HEK293 (cell line): ENCODE measurements around the gene GNA12.

Experiments
- CTCF ChIA-PET: fragments of 350-600 bp; formaldehyde crosslinking; extraction: SDS; loops from one replicate; lab custom pipeline; 2021; ENCODE audit warnings: antibody characterized with exemption; lab: Yijun Ruan, JAX
- POLR2A ChIA-PET: fragments of 300-600 bp; formaldehyde crosslinking; extraction: SDS; loops from one replicate; lab custom pipeline; 2020; ENCODE audit warnings: antibody characterized with exemption, inconsistent platforms; lab: Yijun Ruan, JAX
- H3K27ac ChIP-seq: fragments of 200-500 bp; sonication (Bioruptor generic); 2 replicates; pipeline ENCODE4 v1.5.1; 2014; ENCODE audit warnings: low read depth, low read length, control low read depth, inconsistent platforms; ENCODE audit errors: extremely low read depth
- H3K36me3 ChIP-seq, 2 experiments: fragments of 200-500 bp in 1 of 2; sonication (Bioruptor generic) in 1 of 2; 1 replicate in 1 of 2; 2 replicates in 1 of 2; pipeline ENCODE4 v1.5.1; 2014 to 2017; ENCODE audit warnings: inconsistent platforms in 2 of 2, low read length in 2 of 2; ENCODE audit not compliant: control insufficient read depth in 2 of 2, insufficient read depth in 1 of 2
- H3K4me1 ChIP-seq: fragments of 200-500 bp; sonication (Bioruptor generic); 2 replicates; pipeline ENCODE4 v1.5.1; 2014; ENCODE audit warnings: mild to moderate bottlenecking, low read length, inconsistent platforms; ENCODE audit not compliant: control insufficient read depth, insufficient read depth
- H3K4me3 ChIP-seq: 2 replicates; pipeline ENCODE4 v1.5.1; 2011; ENCODE audit warnings: low read depth, mild to moderate bottlenecking, control low read depth, low read length, moderate library complexity
- H3K9me3 ChIP-seq: fragments of 200-500 bp; sonication (Bioruptor generic); 2 replicates; pipeline ENCODE4 v1.5.1; 2014; ENCODE audit warnings: low read depth, low read length, inconsistent platforms; ENCODE audit not compliant: control insufficient read depth, insufficient read depth
- INSM2 ChIP-seq: fragments of 450-650 bp; formaldehyde crosslinking; IDR thresholded peaks from 2 replicates; pipeline ENCODE4 v1.5.1; 2016; ENCODE audit warnings: missing biosample characterization, missing genetic modification characterization
- KLF16 ChIP-seq: fragments of 450-650 bp; formaldehyde crosslinking; IDR thresholded peaks from 2 replicates; pipeline ENCODE4 v1.5.1; 2017; ENCODE audit warnings: missing biosample characterization, missing genetic modification characterization
- SP3 ChIP-seq: fragments of 450-650 bp; formaldehyde crosslinking; IDR thresholded peaks from 2 replicates; pipeline ENCODE4 v1.5.1; 2016; ENCODE audit warnings: missing biosample characterization, missing genetic modification characterization
- ZBTB8A ChIP-seq: fragments of 450-650 bp; formaldehyde crosslinking; IDR thresholded peaks from 2 replicates; pipeline ENCODE4 v1.5.1; 2016; ENCODE audit warnings: missing biosample characterization, missing genetic modification characterization
- ZNF112 ChIP-seq: fragments of 450-650 bp; formaldehyde crosslinking; IDR thresholded peaks from 2 replicates; pipeline ENCODE4 v1.5.0; 2017; ENCODE audit warnings: missing biosample characterization, missing genetic modification characterization
- ZNF292 ChIP-seq: fragments of 450-650 bp; formaldehyde crosslinking; IDR thresholded peaks from 2 replicates; pipeline ENCODE4 v1.5.1; 2016; ENCODE audit warnings: low read depth, missing biosample characterization, missing genetic modification characterization, borderline replicate concordance
- ZNF324 ChIP-seq: fragments of 450-650 bp; formaldehyde crosslinking; IDR thresholded peaks from 2 replicates; pipeline ENCODE4 v1.5.1; 2016; ENCODE audit warnings: missing biosample characterization, missing genetic modification characterization
- ZNF341 ChIP-seq: fragments of 450-650 bp; formaldehyde crosslinking; IDR thresholded peaks from 2 replicates; pipeline ENCODE4; 2016; ENCODE audit warnings: low read depth, missing biosample characterization, missing genetic modification characterization
- ZNF398 ChIP-seq: fragments of 450-650 bp; formaldehyde crosslinking; IDR thresholded peaks from 2 replicates; pipeline ENCODE4 v1.5.1; 2017; ENCODE audit warnings: missing biosample characterization, missing genetic modification characterization
- ZNF433 ChIP-seq: fragments of 450-650 bp; formaldehyde crosslinking; IDR thresholded peaks from 2 replicates; pipeline ENCODE4 v1.5.1; 2016; ENCODE audit warnings: missing biosample characterization, missing genetic modification characterization, low read depth
- ZNF449 ChIP-seq: fragments of 450-650 bp; formaldehyde crosslinking; IDR thresholded peaks from 2 replicates; pipeline ENCODE4 v1.5.1; 2017; ENCODE audit warnings: missing biosample characterization, mild to moderate bottlenecking, missing genetic modification characterization, moderate library complexity
- ZNF654 ChIP-seq: fragments of 450-650 bp; formaldehyde crosslinking; IDR thresholded peaks from 2 replicates; pipeline ENCODE4 v1.5.1; 2016; ENCODE audit warnings: low read depth, missing biosample characterization, missing genetic modification characterization
- ZNF658 ChIP-seq: fragments of 450-650 bp; formaldehyde crosslinking; IDR thresholded peaks from 2 replicates; pipeline ENCODE4; 2016; ENCODE audit warnings: missing biosample characterization, missing genetic modification characterization
- ZNF837 ChIP-seq: fragments of 450-650 bp; formaldehyde crosslinking; IDR thresholded peaks from 2 replicates; pipeline ENCODE4 v1.5.1; 2016; ENCODE audit warnings: missing biosample characterization, missing genetic modification characterization
- ZSCAN16 ChIP-seq: fragments of 450-650 bp; formaldehyde crosslinking; IDR thresholded peaks from 2 replicates; pipeline ENCODE4 v1.5.1; 2016; ENCODE audit warnings: missing biosample characterization, missing genetic modification characterization
- ZSCAN18 ChIP-seq: fragments of 450-650 bp; formaldehyde crosslinking; IDR thresholded peaks from 2 replicates; pipeline ENCODE4 v1.5.1; 2016; ENCODE audit warnings: missing biosample characterization, missing genetic modification characterization
- ZSCAN30 ChIP-seq: fragments of 450-650 bp; IDR thresholded peaks from 2 replicates; pipeline ENCODE4 v1.5.1; 2018; ENCODE audit warnings: missing biosample characterization, mild to moderate bottlenecking, missing genetic modification characterization, moderate library complexity

Gene GNA12

GRCh38 chr7:2826771-2827170 is 17.3 kb downstream of the GNA12 start:
- no peak overlapping the region for H3K27ac ChIP-seq
- peaks cover 0 to 3% of the 10 kb centered on the region in 2 experiments; a peak in 1 of 3 replicates for H3K36me3 ChIP-seq
- no peaks in the 10 kb centered on the region for H3K9me3 ChIP-seq
- POLR2A ChIA-PET, result no interaction called here
- H3K4me1 ChIP-seq, result peaks cover 8% of the 10 kb centered on the region; the same call in 1 of the 2 replicates
- H3K4me3 ChIP-seq, result no peak overlapping the region
- CTCF ChIA-PET, result no interaction called here
- TF ChIP-seq ZNF654 (tag by site-specific recombination) (no peak), ZNF341 (tag by site-specific recombination) (no peak), ZNF433 (tag by site-specific recombination) (no peak), KLF16 (no peak), ZNF449 (tag by site-specific recombination) (no peak), INSM2 (tag by site-specific recombination) (no peak), ZNF292 (tag by site-specific recombination) (no peak), SP3 (tag by site-specific recombination) (no peak), ZSCAN16 (tag by site-specific recombination) (no peak), ZSCAN18 (tag by site-specific recombination) (no peak)

- H3K27ac ChIP-seq, result no peak overlapping the region
- no peak overlapping the region for H3K4me3 ChIP-seq
- H3K4me1 ChIP-seq, result peaks cover 7% of the 10 kb centered on the region
- no peaks in the 10 kb centered on the region for H3K9me3 ChIP-seq
- ChIA-PET POLR2A (no interaction called here), CTCF (interaction anchor here (0.7 kb wide), 1 partner anchor 141 kb away, joined by 4 read pairs; no protein-coding TSS in a partner anchor)
- H3K36me3 ChIP-seq, result peaks cover 0 to 3% of the 10 kb centered on the region in 2 experiments; a peak in 1 of 3 replicates
- TF ChIP-seq ZNF398 (tag by site-specific recombination) (no peak), ZBTB8A (tag by site-specific recombination) (no peak), ZNF112 (tag by site-specific recombination) (no peak), ZNF324 (no peak), ZNF837 (no peak), ZSCAN30 (tag by site-specific recombination) (no peak), ZNF658 (tag by site-specific recombination) (no peak)
These were observed 18.4 kb downstream of the GNA12 start for GRCh38 chr7:2825559-2826227.
